Activated CD4-positive, CD25-positive, alpha-beta regulatory T cell treated with anti-CD3 and anti-CD28 coated beads, Interleukin-2, amount 50 U/mL, for 72 hours (primary cell): ENCODE data around the gene CYP1B1.
"Not testable (repeated sequence)": the region's sequence is repeated elsewhere in the genome, so short reads cannot be mapped to it uniquely, and the experiment has no call there.

Experiments used
- DNase-seq: peaks from one replicate; pipeline ENCODE4 v3.0.0; 2021

CYP1B1 gene

DNA sequence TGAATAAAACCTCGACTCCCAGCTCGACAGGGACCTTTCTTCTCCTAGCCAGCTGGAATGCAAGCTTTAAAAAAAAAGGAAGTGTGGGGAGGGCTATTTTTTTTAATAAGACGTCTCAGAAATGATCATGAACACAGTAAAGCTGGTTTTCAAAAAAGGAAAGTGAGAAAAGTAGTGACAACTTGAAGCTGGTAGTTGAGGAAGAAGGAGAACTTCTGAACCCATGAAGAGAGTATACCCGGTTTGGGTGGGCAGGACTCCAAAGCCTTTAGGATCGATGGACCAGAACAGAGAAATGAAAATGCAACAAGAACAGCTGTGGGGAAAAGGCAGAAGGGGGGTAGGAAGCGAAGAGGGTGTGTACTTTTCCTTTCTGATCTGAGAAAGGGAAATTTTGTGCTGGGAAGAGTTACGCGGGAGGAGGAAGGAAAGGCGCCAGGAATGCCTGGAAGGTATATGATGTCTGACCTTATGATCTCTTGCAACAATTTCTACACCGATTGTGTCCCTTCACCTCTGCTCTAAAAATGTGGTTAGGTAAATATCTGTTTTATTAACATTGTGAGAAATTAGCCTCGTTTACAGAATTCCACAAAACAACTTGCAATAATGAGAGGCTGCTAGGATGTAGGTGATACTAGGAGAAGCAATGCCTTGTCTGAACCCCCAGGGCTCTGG, 22.6 kb upstream of the CYP1B1 start:
- no peak for DNase-seq

DNA sequence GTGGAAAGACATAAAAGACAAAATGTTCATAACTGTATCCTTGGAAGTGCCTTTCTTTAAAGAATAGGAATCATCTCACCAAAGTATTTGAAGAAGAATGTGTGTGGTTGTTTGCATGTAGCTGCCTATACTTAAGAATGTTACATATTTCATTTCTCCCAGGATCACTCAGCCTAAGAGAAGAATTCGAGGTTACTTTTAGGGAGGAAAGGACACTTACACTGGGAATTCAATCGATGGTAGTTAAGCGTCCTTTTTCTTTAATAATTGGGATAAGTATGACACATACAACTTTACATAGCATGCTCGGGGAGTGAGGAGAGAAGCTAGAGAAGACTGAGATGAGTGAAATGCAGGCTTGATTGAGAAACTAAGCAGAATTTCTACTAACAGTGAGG, 22.0 kb upstream of the CYP1B1 start:
- DNase-seq = no peak

- DNase-seq = no peak
These were observed 21.5 kb upstream of the CYP1B1 start for GRCh38 chr2:38097258-38097987.

- no peak for DNase-seq
These were observed 20.3 kb upstream of the CYP1B1 start for GRCh38 chr2:38095996-38096861.

DNA sequence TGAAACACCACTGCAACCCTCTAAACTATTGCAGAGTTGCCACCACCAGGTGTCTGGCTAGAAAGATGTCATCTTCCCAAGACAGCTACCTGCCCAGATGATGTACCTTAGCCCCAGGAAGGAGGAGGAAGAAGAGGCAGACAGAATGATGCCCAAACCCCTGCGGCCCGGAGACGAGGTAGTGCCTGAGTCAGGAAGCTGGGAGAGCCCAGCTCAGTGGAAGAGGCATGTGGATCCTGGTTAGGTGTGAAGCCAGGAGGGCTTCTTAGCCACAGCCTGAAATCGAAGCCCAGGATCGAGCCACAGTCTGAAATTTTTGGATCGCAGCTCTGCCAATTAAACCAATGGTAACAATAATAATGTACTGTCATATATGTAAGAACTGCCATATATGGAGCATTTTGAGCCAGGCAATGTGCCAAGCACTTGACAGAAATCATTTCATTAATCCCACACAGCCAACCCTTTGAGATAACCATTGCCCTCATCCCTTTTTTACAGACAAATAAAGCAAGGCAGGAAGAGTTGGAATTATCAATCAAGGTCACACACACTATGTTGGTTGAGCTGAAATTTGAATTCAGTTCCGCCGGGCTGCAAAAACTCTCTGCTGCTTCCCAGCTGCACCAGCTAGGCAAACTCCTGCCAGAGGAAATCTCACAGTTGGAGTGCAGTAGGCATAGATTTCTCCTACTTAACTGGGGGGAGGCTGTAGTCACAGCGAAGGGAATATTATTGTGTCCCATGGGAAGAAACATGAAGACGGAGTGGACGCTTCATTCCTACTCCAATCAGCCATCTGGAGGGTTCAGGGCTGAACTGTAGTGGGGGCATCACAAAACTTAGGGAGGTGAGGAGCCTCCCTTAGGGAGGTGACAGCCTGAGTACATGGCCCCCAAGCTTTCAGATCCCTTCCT, 19.4 kb upstream of the CYP1B1 start:
- DNase-seq = no peak

- DNase-seq = no peak
These were observed 17.7 kb upstream of the CYP1B1 start for GRCh38 chr2:38093527-38094165.

DNA sequence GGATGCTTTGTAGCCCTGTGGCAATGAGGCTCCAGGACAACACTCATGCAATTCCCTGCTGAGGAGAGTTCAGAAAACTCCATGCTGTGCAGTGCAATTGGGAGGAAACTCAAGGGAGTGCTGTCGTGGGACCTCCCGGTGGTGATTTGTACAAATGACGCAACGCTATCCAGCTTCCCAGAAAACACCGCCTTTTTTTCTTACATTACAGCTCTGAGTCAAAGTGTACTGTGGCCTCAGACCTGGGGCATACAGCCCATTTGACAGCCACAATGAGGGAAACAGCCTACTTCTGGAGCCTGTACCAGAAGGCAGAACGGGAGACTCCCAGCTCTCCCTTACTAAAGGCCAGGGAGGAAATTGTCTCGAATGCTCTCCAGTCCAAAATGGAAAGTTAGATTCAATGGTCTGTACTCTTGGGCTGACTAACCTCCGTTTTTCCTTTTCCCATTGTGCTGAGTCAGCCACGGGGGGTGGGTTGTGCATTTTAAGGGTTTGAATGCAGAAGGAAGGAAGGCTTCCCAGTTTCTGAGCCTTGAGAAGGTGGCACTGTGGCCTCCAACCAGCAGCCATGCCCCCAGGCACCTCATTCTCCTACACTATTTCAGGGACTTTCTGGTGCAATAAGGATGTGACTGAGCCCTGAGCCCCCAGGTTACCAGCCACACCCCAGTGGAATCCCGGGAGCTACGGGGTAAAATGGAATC, 16.4 kb upstream of the CYP1B1 start:
- no peak for DNase-seq

GRCh38 chr2:38091760-38092159, 15.8 kb upstream of the CYP1B1 start:
- no peak for DNase-seq

GRCh38 chr2:38090928-38091327, 15.0 kb upstream of the CYP1B1 start:
- no peak for DNase-seq

DNA sequence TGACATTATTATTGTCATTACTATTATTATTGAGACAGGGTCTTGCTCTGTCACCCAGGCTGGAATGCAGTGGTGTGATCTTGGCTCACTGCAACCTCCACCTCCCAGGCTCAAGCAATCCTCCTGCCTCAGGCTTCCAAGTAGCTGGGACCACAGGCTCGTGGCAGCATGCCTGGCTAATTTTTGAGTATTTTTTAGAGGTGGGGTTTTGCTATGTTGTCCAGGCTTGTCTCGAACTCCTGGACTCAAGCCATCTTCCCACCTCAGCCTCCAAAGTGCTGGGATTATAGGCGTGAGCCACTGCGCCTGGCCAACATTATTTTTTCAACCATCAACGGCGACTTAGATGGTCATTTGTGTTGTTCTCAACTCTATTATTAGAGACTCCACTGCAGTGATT, 14.3 kb upstream of the CYP1B1 start:
- DNase-seq = not testable (repeated sequence)

- not testable (repeated sequence) for DNase-seq
These were observed 10.2 kb upstream of the CYP1B1 start for GRCh38 chr2:38085998-38086698.

GRCh38 chr2:38084556-38084955, 8.6 kb upstream of the CYP1B1 start:
- not testable (repeated sequence) for DNase-seq

- DNase-seq = not testable (repeated sequence)
These were observed 6.8 kb upstream of the CYP1B1 start for GRCh38 chr2:38082727-38083126.

DNA sequence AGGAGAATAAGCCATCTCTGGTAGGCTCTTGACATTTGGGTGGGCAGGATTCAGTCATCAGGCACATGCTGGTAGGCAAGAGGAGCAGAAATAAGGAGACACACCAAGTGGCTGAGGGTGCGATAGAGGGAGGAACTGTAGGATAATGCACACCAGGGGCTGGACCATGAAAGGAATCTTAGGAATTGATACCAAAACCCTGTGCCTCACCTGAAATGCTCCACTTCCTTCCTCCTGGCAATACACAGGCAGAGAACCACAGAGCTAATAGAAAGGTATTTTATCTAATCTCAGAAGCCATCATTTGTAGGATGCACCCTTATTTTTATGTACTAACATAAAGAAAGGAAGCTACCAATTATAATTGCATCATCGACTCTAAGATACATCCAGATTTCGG, 4.4 kb upstream of the CYP1B1 start:
- no peak for DNase-seq

GRCh38 chr2:38079116-38080052, 3.4 kb upstream of the CYP1B1 start:
- no peak for DNase-seq

- DNase-seq = no peak
These were observed 1.4 kb upstream of the CYP1B1 start for GRCh38 chr2:38077431-38077769.

DNA sequence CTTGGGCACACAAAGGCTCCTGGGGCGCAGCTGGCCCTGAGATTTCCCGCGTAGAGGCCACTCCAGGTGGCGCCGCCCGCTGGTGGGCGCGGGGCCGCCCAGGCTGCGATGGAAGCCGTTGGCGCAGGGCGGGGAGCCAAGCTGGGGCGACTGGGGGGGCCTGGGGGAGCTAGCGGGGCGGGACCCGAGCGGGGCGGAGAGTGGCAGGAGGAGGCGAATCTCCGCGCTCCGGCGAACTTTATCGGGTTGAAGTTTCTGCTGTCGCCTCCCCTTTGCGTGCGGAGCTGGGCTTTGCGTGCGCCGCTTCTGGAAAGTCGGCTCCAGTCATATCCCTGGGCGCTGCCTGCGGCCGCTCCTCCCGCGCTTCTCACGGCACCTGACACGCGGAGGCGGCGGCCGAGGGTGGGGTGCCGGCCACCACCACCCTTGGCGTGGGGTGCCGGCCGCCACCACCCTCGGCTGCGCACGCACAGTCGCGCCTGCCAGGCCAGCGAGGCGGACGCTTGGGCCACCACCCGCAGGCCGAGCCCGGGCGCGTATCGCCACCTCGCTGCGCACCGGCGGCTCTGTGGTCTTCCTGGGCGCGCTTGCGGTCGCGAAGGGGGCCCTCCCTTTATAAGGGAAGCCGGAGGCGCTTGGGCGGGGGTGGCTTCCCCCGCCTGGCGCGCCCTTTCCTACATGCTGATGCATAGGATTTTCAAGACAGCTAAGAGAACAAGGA, 919 bp upstream of the CYP1B1 start:
- peak; percentile 63 for DNase-seq

GRCh38 chr2:38076152-38076709, 280 bp upstream of the CYP1B1 start:
- peak; percentile 45 for DNase-seq
